ENCODE data around the gene DYNC1I2. TPM values are rescaled to one million over a fixed set of nuclear protein-coding genes. Genes with fewer than 3 reads are reported as not detected.
"Not testable (repeated sequence)": the region's sequence is repeated elsewhere in the genome, so short reads cannot be mapped to it uniquely, and the experiment has no call there.

Gene DYNC1I2
- total RNA-seq, 1 experiment from 2014 or later: 62.9 TPM

- CTCF ChIA-PET: no interaction called here
- H3K4me1 ChIP-seq: no peaks in the 10 kb centered on the region
- H3K27ac Mint-ChIP-seq (ENCODE audit: unreplicated experiment): no peak overlapping the region
- intact Hi-C loops (cut with micrococcal nuclease; ENCODE audit: unreplicated experiment): no loop called here
- no peaks in the 10 kb centered on the region for H3K27me3 Mint-ChIP-seq (ENCODE audit: insufficient read depth, unreplicated experiment)
- H3K4me3 ChIP-seq (ENCODE audit: low read depth, low read length): no peak overlapping the region
- H3K9me3 ChIP-seq: no peaks in the 10 kb centered on the region
- TF ChIP-seq CTCF (IDR thresholded peaks at IDR 0.05; ENCODE audit: insufficient read depth in 1 of 2, low read depth in 1 of 2, low read length in 1 of 2, severe bottlenecking in 1 of 2, unreplicated experiment in 1 of 2): no peak
- H3K9me3 Mint-ChIP-seq (ENCODE audit: unreplicated experiment): peaks cover 14% of the 10 kb centered on the region
- no TSS peak for BruUV-seq (replicated peaks)
- H3K4me3 Mint-ChIP-seq (ENCODE audit: unreplicated experiment): no peak overlapping the region
- H3K36me3 ChIP-seq (ENCODE audit: control insufficient read depth, insufficient read depth, low read length): no peaks in the 10 kb centered on the region
- H3K27me3 ChIP-seq (replicated peaks; ENCODE audit: control insufficient read depth, insufficient read depth, low read length): no peaks in the 10 kb centered on the region
- POLR2A ChIA-PET: no interaction called here
- no peak for DNase-seq
- no peaks in the 10 kb centered on the region for H3K36me3 Mint-ChIP-seq (ENCODE audit: insufficient read depth, unreplicated experiment)
- H3K4me1 Mint-ChIP-seq (ENCODE audit: low read depth, unreplicated experiment): no peaks in the 10 kb centered on the region
Observed at GRCh38 chr2:171772373-171772772, 85.1 kb downstream of the DYNC1I2 start.

GRCh38 chr2:171774581-171774980 lies 87.3 kb downstream of the DYNC1I2 start:
- POLR2A ChIA-PET; H3K4me3 ChIP-seq (ENCODE audit: low read depth, low read length); intact Hi-C loops (cut with micrococcal nuclease; ENCODE audit: unreplicated experiment); H3K27me3 ChIP-seq (replicated peaks; ENCODE audit: control insufficient read depth, insufficient read depth, low read length); BruUV-seq (replicated peaks); H3K4me1 ChIP-seq; H3K27me3 Mint-ChIP-seq (ENCODE audit: insufficient read depth, unreplicated experiment); H3K36me3 ChIP-seq (ENCODE audit: control insufficient read depth, insufficient read depth, low read length); H3K4me1 Mint-ChIP-seq (ENCODE audit: low read depth, unreplicated experiment); CTCF ChIA-PET; H3K27ac Mint-ChIP-seq (ENCODE audit: unreplicated experiment); DNase-seq; H3K4me3 Mint-ChIP-seq (ENCODE audit: unreplicated experiment); H3K9me3 ChIP-seq; H3K36me3 Mint-ChIP-seq (ENCODE audit: insufficient read depth, unreplicated experiment): not testable (repeated sequence)
- peaks cover 23% of the 10 kb centered on the region for H3K9me3 Mint-ChIP-seq (ENCODE audit: unreplicated experiment)

- intact Hi-C loops (cut with micrococcal nuclease; ENCODE audit: unreplicated experiment): loop anchor here (1.0 kb wide), 1 partner anchor 12 kb away; no protein-coding TSS in a partner anchor
- no TSS peak for BruUV-seq (replicated peaks)
- H3K4me1 Mint-ChIP-seq (ENCODE audit: low read depth, unreplicated experiment): no peaks in the 10 kb centered on the region
- TF ChIP-seq CTCF (IDR thresholded peaks at IDR 0.05; ENCODE audit: insufficient read depth in 1 of 2, low read depth in 1 of 2, low read length in 1 of 2, severe bottlenecking in 1 of 2, unreplicated experiment in 1 of 2): no peak
- peaks cover 23% of the 10 kb centered on the region for H3K9me3 Mint-ChIP-seq (ENCODE audit: unreplicated experiment)
- DNase-seq: no peak
- no peak overlapping the region for H3K27ac Mint-ChIP-seq (ENCODE audit: unreplicated experiment)
- H3K27me3 ChIP-seq (replicated peaks; ENCODE audit: control insufficient read depth, insufficient read depth, low read length): no peaks in the 10 kb centered on the region
- H3K9me3 ChIP-seq: no peaks in the 10 kb centered on the region
- H3K36me3 ChIP-seq (ENCODE audit: control insufficient read depth, insufficient read depth, low read length): no peaks in the 10 kb centered on the region
- ChIA-PET POLR2A (no interaction called here), CTCF (interaction anchor here (0.6 kb wide), 1 partner anchor 13 kb away, joined by 3 read pairs; no protein-coding TSS in a partner anchor)
- no peak overlapping the region for H3K4me3 Mint-ChIP-seq (ENCODE audit: unreplicated experiment)
- no peaks in the 10 kb centered on the region for H3K27me3 Mint-ChIP-seq (ENCODE audit: insufficient read depth, unreplicated experiment)
- no peaks in the 10 kb centered on the region for H3K36me3 Mint-ChIP-seq (ENCODE audit: insufficient read depth, unreplicated experiment)
- H3K4me3 ChIP-seq (ENCODE audit: low read depth, low read length): no peak overlapping the region
- no peaks in the 10 kb centered on the region for H3K4me1 ChIP-seq
Observed at GRCh38 chr2:171778515-171778914, 91.2 kb downstream of the DYNC1I2 start.

GRCh38 chr2:171785450-171785849 lies 98.2 kb downstream of the DYNC1I2 start:
- H3K4me1 ChIP-seq: no peaks in the 10 kb centered on the region
- Mint-ChIP-seq H3K9me3 (ENCODE audit: unreplicated experiment) (no peaks in the 10 kb centered on the region), H3K27ac (ENCODE audit: unreplicated experiment) (no peak overlapping the region), H3K36me3 (ENCODE audit: insufficient read depth, unreplicated experiment) (no peaks in the 10 kb centered on the region), H3K27me3 (ENCODE audit: insufficient read depth, unreplicated experiment) (no peaks in the 10 kb centered on the region), H3K4me3 (ENCODE audit: unreplicated experiment) (no peak overlapping the region), H3K4me1 (ENCODE audit: low read depth, unreplicated experiment) (peaks cover 9% of the 10 kb centered on the region)
- no peaks in the 10 kb centered on the region for H3K9me3 ChIP-seq
- ChIA-PET POLR2A (no interaction called here), CTCF (no interaction called here)
- no TSS peak for BruUV-seq (replicated peaks)
- no peak overlapping the region for H3K4me3 ChIP-seq (ENCODE audit: low read depth, low read length)
- intact Hi-C loops (cut with micrococcal nuclease; ENCODE audit: unreplicated experiment): loop anchor here (5.0 kb wide), 1 partner anchor 78 kb away; no protein-coding TSS in a partner anchor
- no peak for TF ChIP-seq CTCF (IDR thresholded peaks at IDR 0.05; ENCODE audit: insufficient read depth in 1 of 2, low read depth in 1 of 2, low read length in 1 of 2, severe bottlenecking in 1 of 2, unreplicated experiment in 1 of 2)
- H3K36me3 ChIP-seq (ENCODE audit: control insufficient read depth, insufficient read depth, low read length): no peaks in the 10 kb centered on the region
- H3K27me3 ChIP-seq (replicated peaks; ENCODE audit: control insufficient read depth, insufficient read depth, low read length): no peaks in the 10 kb centered on the region
- no peak for DNase-seq

Data from Caco-2 (cell line).